Measurements from ENCODE around the gene SUPT6H. TPM values are rescaled to one million over a fixed set of nuclear protein-coding genes. Genes with fewer than 3 reads are reported as not detected.
"Not testable (repeated sequence)": the region's sequence is repeated elsewhere in the genome, so short reads cannot be mapped to it uniquely, and the experiment has no call there.

The SUPT6H gene
- polyA plus RNA-seq, 1 donor from 2014 or later = 19.0 TPM

- H3K9me3 ChIP-seq (ENCODE audit: low read length) = no peaks in the 10 kb centered on the region
- no peaks in the 10 kb centered on the region for H4K20me1 ChIP-seq (ENCODE audit: insufficient read depth)
- H3K79me2 ChIP-seq (replicated peaks; ENCODE audit: insufficient read depth, low read length) = no peaks in the 10 kb centered on the region
- no peaks in the 10 kb centered on the region for H3K36me3 ChIP-seq (ENCODE audit: insufficient read depth, low read length)
- H3K27ac ChIP-seq (ENCODE audit: low read length) = no peak overlapping the region
- no peak overlapping the region for H3K4me2 ChIP-seq (ENCODE audit: low read length)
- no peak overlapping the region for H2AFZ ChIP-seq (ENCODE audit: low read depth, low read length)
- no peaks in the 10 kb centered on the region for H3K9me2 ChIP-seq (ENCODE audit: insufficient read depth, low read length)
- no peak overlapping the region for H3K4me3 ChIP-seq (ENCODE audit: low read length)
- TF ChIP-seq EZH2 (IDR thresholded peaks at IDR 0.05; ENCODE audit: borderline replicate concordance, insufficient read depth, low read length, poor library complexity, severe bottlenecking) (no peak), TAF1 (IDR thresholded peaks at IDR 0.05; ENCODE audit: low read depth) (no peak), CTCF (IDR thresholded peaks at IDR 0.05; ENCODE audit: poor library complexity, severe bottlenecking) (no peak), REST (IDR thresholded peaks at IDR 0.05; ENCODE audit: borderline replicate concordance) (no peak), POLR2AphosphoS5 (IDR thresholded peaks at IDR 0.05) (no peak), EP300 (conservative IDR thresholded peaks at IDR 0.05; ENCODE audit: poor library complexity, severe bottlenecking) (no peak), SMC3 (conservative IDR thresholded peaks at IDR 0.05; ENCODE audit: poor library complexity) (no peak), MXI1 (conservative IDR thresholded peaks at IDR 0.05; ENCODE audit: poor library complexity, severe bottlenecking) (no peak), RAD21 (conservative IDR thresholded peaks at IDR 0.05) (no peak)
- H3K27me3 ChIP-seq (ENCODE audit: insufficient read depth, low read depth, low read length) = no peaks in the 10 kb centered on the region
- no peak overlapping the region for H3K9ac ChIP-seq (ENCODE audit: low read length)
- no peaks in the 10 kb centered on the region for H3F3A ChIP-seq (ENCODE audit: insufficient read depth, low read length, poor library complexity, severe bottlenecking)
Measured at GRCh38 chr17:28735242-28735722, 73.3 kb downstream of the SUPT6H start.

- H3K4me3 ChIP-seq (ENCODE audit: low read length); H3K9ac ChIP-seq (ENCODE audit: low read length); H3K36me3 ChIP-seq (ENCODE audit: insufficient read depth, low read length); H3K9me2 ChIP-seq (ENCODE audit: insufficient read depth, low read length); H3K27me3 ChIP-seq (ENCODE audit: insufficient read depth, low read depth, low read length); H3K79me2 ChIP-seq (replicated peaks; ENCODE audit: insufficient read depth, low read length); H2AFZ ChIP-seq (ENCODE audit: low read depth, low read length); H3K4me2 ChIP-seq (ENCODE audit: low read length); H3K27ac ChIP-seq (ENCODE audit: low read length); H3K9me3 ChIP-seq (ENCODE audit: low read length); H4K20me1 ChIP-seq (ENCODE audit: insufficient read depth); H3F3A ChIP-seq (ENCODE audit: insufficient read depth, low read length, poor library complexity, severe bottlenecking): not testable (repeated sequence)
Measured at GRCh38 chr17:28735913-28736769, 74.1 kb downstream of the SUPT6H start.
